Transverse colon (tissue), 4 donors: ENCODE measurements around the gene JPH3.

Source experiments
- CTCF ChIP-seq, 5 experiments: fragments of 200-600 bp in 3 of 5; fragments of 450-650 bp in 2 of 5; sonication (generic) in 3 of 5; IDR thresholded peaks; 1 replicate in 2 of 5; 2 replicates in 3 of 5; pipeline ENCODE4 v1.5.1; 2016 to 2017; ENCODE audit warnings: antibody characterized with exemption in 5 of 5, inconsistent platforms in 3 of 5, mild to moderate bottlenecking in 2 of 5, moderate library complexity in 1 of 5
- POLR2AphosphoS5 ChIP-seq, 3 donors: sonication (generic); formaldehyde crosslinking; IDR thresholded peaks; one replicate each; pipeline ENCODE4 v1.6.1; 2016; ENCODE audit warnings: antibody characterized with exemption in 3 of 3

DNA sequence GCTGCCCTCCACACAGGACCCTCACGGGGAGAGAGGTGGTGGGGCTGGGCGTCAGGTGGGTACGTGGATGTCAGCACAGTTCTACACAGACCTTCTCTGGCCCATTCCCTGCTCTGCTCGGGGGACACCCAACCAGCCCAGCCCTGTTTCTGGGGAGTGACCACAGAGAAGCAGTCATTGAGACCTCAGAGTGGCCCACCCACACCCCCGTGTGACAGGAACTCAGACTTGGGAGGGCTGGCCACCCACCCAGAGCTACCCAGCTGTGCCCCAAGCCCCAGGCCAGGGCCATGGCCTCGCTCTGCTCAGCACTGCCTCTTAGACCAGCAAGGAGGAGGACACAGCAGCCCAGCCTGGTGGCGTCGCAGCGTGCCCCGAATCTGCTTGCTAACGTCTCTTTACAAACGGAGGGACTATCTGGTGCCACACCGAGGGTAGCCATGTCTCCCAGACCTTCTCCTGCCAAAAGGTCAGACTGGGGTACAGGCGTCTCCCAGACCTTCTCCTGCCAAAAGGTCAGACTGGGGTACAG is 85.8 kb downstream of the JPH3 start:
- TF ChIP-seq CTCF (IDR thresholded peaks at IDR 0.05): no peak
- TF ChIP-seq POLR2AphosphoS5 (IDR thresholded peaks at IDR 0.05): no peak
